Ureter (tissue), 1 donor: ENCODE data around the gene CTSE. TPM values are rescaled to one million over a fixed set of nuclear protein-coding genes. Genes with fewer than 3 reads are reported as not detected.

Source experiments
- DNase-seq: peaks from one replicate; pipeline ENCODE4 v3.0.0-alpha.2; 2020; ENCODE audit warnings: low spot score
- total RNA-seq: library from RNA; stranded (reverse); gene quantifications from one replicate; pipeline ENCODE4 v1.2.4, GENCODE V29; 2023
- donor health status: DM: yes; HTN: yes; CAD: no.

The CTSE gene
- total RNA-seq, 1 donor from 2014 or later: 25.3 TPM

GRCh38 chr1:205991237-205991636 lies 32.5 kb downstream of the CTSE start:
- no peak for DNase-seq

GRCh38 chr1:205990226-205990625 lies 33.5 kb downstream of the CTSE start:
- no peak for DNase-seq

GRCh38 chr1:205989786-205990185 lies 33.9 kb downstream of the CTSE start:
- DNase-seq: no peak

GRCh38 chr1:205988585-205988995 lies 35.1 kb downstream of the CTSE start:
- DNase-seq: no peak

- DNase-seq: no peak
Measured at GRCh38 chr1:205986861-205987260, 36.8 kb downstream of the CTSE start.

DNA sequence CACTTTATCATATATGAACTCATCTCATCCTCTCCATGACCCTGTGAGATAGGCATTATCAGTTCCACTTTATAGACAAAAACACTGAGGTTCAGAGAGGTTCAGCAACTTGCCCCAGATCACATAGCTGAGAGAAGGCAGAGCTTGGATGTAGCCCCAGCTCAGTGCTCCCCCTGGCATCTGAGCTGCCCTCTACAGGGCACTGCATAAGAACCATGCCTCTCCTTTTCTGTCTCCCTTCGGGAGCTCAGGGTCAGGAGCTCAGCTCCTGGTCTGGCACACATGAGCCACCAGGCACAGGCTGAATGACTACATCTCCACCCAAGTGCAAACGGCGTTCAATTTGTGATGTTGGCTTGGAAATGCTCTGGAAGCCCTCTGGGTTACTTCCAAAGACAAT lies 37.4 kb downstream of the CTSE start:
- DNase-seq: no peak

DNA sequence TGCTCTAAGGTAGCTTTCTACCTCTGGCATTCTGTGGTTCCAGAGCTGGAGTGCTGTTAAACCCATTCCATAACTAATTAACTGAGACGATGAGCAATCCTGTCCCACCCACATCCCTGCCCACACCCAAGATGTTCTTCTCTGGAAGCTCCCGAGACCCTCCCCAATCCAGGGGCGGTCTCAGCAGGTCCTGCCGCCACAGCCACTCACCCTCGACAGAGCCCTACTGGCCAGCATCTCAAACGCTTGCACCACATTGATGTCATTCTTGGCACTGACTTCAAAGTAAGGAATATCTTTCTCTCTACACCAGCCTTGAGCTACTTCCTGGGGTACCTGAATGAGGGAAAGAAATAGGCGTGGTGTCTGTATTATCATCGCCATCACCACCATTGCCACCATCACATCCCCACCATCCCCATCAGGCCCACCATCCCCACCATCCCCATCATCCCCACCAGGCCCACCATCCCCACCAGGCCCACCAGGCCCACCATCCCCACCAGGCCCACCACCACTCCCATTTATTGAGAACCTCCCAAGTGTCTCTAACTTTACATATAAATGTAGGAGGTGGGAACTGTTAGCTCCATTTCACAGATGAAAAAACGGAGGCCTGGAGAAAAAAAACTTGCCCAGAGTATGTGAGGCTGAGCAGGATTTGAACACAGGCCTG lies 38.2 kb downstream of the CTSE start:
- DNase-seq: no peak

GRCh38 chr1:205983925-205984725 lies 39.6 kb downstream of the CTSE start:
- DNase-seq: peak; percentile 82

DNA sequence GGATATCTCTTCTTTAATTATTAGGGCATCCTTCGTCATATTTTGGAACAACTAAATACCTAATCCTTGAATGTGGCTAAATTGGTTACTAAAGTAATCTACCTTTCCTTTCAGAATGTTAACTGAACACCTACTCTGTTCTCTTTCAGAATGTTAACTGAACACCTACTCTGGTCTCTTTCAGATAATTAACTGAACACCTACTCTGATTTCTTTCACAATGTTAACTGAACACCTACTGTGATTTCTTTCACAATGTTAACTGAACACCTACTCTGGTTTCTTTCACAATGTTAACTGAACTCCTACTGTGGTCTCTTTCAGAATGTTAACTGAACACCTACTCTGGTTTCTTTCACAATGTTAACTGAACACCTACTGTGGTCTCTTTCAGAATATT lies 42.4 kb downstream of the CTSE start:
- DNase-seq: no peak

GRCh38 chr1:205980237-205980870 lies 43.3 kb downstream of the CTSE start:
- no peak for DNase-seq

GRCh38 chr1:205979301-205979700 lies 44.4 kb downstream of the CTSE start:
- no peak for DNase-seq

DNA sequence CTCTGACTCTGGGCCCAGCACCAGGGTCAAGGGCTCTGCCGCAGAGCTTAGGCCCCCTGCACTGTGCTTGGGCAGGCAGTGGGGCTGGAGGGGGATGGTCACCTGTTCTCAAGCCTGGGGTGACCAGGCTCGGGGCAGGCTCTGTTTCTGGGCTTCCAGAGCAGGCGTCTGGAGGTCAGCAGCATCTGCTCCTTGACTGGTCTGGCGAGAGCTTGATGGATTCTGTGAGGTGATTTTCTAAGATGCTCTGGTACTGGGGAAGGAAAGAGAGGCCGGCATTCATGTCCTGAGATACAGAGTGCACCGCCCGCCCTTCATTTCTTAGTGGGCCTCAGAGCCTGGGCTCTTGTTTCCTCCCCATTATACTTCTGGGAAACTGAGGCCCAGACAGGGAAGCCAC lies 45.0 kb downstream of the CTSE start:
- no peak for DNase-seq

- DNase-seq: peak; percentile 77
Measured at GRCh38 chr1:205977402-205978014, 46.2 kb downstream of the CTSE start.

- DNase-seq: no peak
Measured at GRCh38 chr1:205976708-205977401, 46.8 kb downstream of the CTSE start.

GRCh38 chr1:205976036-205976435 lies 47.7 kb downstream of the CTSE start:
- DNase-seq: no peak

DNA sequence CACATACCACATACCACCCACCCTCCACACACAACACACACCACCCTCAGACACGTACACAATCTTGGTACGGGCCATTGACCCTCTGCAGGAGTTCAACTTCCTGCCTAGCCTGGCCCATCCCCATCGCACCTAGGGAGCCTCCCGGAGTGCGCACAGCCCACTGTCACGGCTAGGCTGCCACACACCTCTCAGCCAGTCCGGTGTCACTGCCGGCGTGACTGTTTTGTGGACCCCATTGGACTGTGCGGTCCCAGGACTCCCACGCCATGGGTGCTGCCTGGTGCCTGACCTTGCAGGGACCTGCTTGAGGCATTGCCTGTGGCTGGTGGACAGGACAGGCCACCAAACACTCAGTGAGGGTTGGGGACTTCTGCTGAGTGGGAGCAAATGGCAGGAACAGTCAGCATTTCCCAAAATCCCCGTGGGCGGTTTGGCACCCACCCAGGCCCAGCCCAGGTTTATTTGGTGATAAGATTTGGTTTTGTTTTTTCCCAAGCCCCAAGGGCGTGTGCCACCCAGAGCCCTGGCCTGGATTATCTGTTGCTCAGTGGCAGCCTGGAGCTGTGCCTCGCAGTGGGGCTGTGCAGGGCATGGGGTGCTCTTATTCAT lies 48.2 kb downstream of the CTSE start:
- DNase-seq: no peak

GRCh38 chr1:205974712-205975111 lies 49.0 kb downstream of the CTSE start:
- no peak for DNase-seq

GRCh38 chr1:205973377-205974232 lies 50.1 kb downstream of the CTSE start:
- no peak for DNase-seq

DNA sequence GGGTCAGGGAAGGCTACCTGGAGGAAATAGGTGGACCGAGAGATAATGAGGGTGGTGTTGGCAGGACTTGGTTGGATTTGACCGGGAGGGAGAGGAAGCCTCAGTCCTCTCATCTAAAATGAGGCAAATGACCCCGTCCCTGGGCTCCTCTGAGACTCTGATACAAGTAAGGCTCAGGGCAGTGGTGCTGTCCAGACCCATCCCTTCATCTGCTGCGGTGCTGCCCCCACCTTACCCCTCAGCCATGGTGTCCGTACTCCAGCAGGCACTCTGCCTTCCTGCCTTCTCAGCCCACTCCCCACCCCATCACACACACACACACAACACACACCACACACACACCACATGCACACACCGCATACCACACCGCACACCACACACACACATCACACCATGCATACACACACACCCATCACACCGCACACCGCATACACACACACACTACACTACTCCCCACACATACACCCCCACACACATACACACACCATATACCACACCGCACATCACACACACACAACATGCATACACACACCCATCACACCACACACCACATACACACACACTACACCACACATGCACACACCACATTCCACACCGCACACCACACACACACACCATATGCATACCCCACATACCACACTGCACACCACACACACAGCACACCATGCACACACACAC lies 51.1 kb downstream of the CTSE start:
- no peak for DNase-seq

- DNase-seq: no peak
Measured at GRCh38 chr1:205972081-205972480, 51.6 kb downstream of the CTSE start.
